Measurements from ENCODE around the gene TBCCD1.
A peak's percentile ranks its signal among the peaks of the same experiment; 100 is the strongest.
"Not testable (repeated sequence)": the region's sequence is repeated elsewhere in the genome, so short reads cannot be mapped to it uniquely, and the experiment has no call there.

TBCCD1 gene

GRCh38 chr3:186592682-186593081, 25.5 kb upstream of the TBCCD1 start:
- DNase-seq (ENCODE audit: insufficient read length) (no peak), FAIRE-seq (no peak)
- TF ChIP-seq TAF1 (IDR thresholded peaks at IDR 0.05; ENCODE audit: borderline replicate concordance, low read depth, low read length), result no peak
- no peak for TF ChIP-seq POLR2A (IDR thresholded peaks at IDR 0.05; ENCODE audit: low read depth, low read length)
- TF ChIP-seq POLR2AphosphoS5 (IDR thresholded peaks at IDR 0.05; ENCODE audit: low read depth, low read length), result no peak

GRCh38 chr3:186590580-186591295, 23.6 kb upstream of the TBCCD1 start:
- DNase-seq (ENCODE audit: insufficient read length), result no peak
- no peak for TF ChIP-seq TAF1 (IDR thresholded peaks at IDR 0.05; ENCODE audit: borderline replicate concordance, low read depth, low read length)
- TF ChIP-seq POLR2A (IDR thresholded peaks at IDR 0.05; ENCODE audit: low read depth, low read length), result no peak
- TF ChIP-seq POLR2AphosphoS5 (IDR thresholded peaks at IDR 0.05; ENCODE audit: low read depth, low read length), result no peak
- no peak for FAIRE-seq

- TF ChIP-seq POLR2AphosphoS5 (IDR thresholded peaks at IDR 0.05; ENCODE audit: low read depth, low read length), result no peak
- TF ChIP-seq POLR2A (IDR thresholded peaks at IDR 0.05; ENCODE audit: low read depth, low read length), result no peak
- no peak for TF ChIP-seq TAF1 (IDR thresholded peaks at IDR 0.05; ENCODE audit: borderline replicate concordance, low read depth, low read length)
- DNase-seq (ENCODE audit: insufficient read length) (no peak), FAIRE-seq (no peak)
Observed at GRCh38 chr3:186589856-186590579, 22.9 kb upstream of the TBCCD1 start.

GRCh38 chr3:186589121-186589520, 22.0 kb upstream of the TBCCD1 start:
- TF ChIP-seq POLR2AphosphoS5 (IDR thresholded peaks at IDR 0.05; ENCODE audit: low read depth, low read length), result no peak
- TF ChIP-seq POLR2A (IDR thresholded peaks at IDR 0.05; ENCODE audit: low read depth, low read length), result no peak
- no peak for TF ChIP-seq TAF1 (IDR thresholded peaks at IDR 0.05; ENCODE audit: borderline replicate concordance, low read depth, low read length)
- DNase-seq (ENCODE audit: insufficient read length), result no peak
- peak; percentile 44 for FAIRE-seq

DNA sequence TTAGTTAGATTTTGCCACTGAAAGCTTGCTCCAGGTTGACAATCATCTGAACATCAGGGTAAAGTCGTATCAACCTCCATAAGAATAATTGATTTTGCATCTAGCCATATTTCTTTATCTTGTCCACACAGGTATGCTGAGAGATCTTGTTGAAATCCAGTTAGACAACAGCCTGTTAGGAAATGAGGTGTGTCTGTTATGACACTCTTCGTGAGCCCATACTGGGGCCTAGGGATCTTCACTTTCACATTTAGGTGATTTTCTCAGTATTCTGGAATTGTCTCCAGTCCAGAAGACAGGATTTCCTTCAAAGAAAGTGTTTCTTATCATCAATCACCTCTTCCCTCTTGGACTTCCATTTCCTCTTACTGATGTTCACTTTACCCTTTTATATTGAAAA, 21.5 kb upstream of the TBCCD1 start:
- FAIRE-seq (no peak), DNase-seq (ENCODE audit: insufficient read length) (no peak)
- no peak for TF ChIP-seq POLR2AphosphoS5 (IDR thresholded peaks at IDR 0.05; ENCODE audit: low read depth, low read length)
- TF ChIP-seq POLR2A (IDR thresholded peaks at IDR 0.05; ENCODE audit: low read depth, low read length), result no peak

- DNase-seq (ENCODE audit: insufficient read length) (no peak), FAIRE-seq (no peak)
- TF ChIP-seq TAF1 (IDR thresholded peaks at IDR 0.05; ENCODE audit: borderline replicate concordance, low read depth, low read length) (no peak), POLR2A (IDR thresholded peaks at IDR 0.05; ENCODE audit: low read depth, low read length) (no peak), POLR2AphosphoS5 (IDR thresholded peaks at IDR 0.05; ENCODE audit: low read depth, low read length) (no peak)
Observed at GRCh38 chr3:186587183-186587582, 20.0 kb upstream of the TBCCD1 start.

GRCh38 chr3:186586245-186586644, 19.1 kb upstream of the TBCCD1 start:
- not testable (repeated sequence) for FAIRE-seq; DNase-seq (ENCODE audit: insufficient read length)

- DNase-seq (ENCODE audit: insufficient read length) (no peak), FAIRE-seq (no peak)
- TF ChIP-seq TAF1 (IDR thresholded peaks at IDR 0.05; ENCODE audit: borderline replicate concordance, low read depth, low read length), result no peak
- no peak for TF ChIP-seq POLR2A (IDR thresholded peaks at IDR 0.05; ENCODE audit: low read depth, low read length)
- TF ChIP-seq POLR2AphosphoS5 (IDR thresholded peaks at IDR 0.05; ENCODE audit: low read depth, low read length), result no peak
Observed at GRCh38 chr3:186583831-186584230, 16.7 kb upstream of the TBCCD1 start.

- DNase-seq (ENCODE audit: insufficient read length) (no peak), FAIRE-seq (no peak)
- TF ChIP-seq POLR2AphosphoS5 (IDR thresholded peaks at IDR 0.05; ENCODE audit: low read depth, low read length), result no peak
- TF ChIP-seq POLR2A (IDR thresholded peaks at IDR 0.05; ENCODE audit: low read depth, low read length), result no peak
- TF ChIP-seq TAF1 (IDR thresholded peaks at IDR 0.05; ENCODE audit: borderline replicate concordance, low read depth, low read length), result no peak
Observed at GRCh38 chr3:186582541-186582940, 15.4 kb upstream of the TBCCD1 start.

DNA sequence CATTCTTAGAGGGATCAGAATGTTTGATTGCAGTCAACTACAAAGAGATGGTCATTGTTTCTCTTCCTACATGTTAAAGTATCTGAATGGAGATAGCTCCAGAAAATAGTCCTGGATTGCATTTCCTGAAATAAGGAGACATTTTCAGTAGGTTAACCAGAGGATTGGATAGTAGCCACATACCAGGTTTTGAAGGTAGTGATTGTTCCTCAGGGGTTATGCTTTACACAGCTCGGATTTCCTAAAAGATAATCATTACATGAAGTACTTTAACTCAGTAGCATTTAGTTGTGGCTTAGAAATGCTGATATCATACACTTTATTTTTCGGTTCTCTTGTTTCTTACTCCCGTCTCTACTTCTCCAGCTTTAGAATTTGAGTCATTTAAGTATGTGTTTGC, 13.6 kb upstream of the TBCCD1 start:
- FAIRE-seq (no peak), DNase-seq (ENCODE audit: insufficient read length) (no peak)
- no peak for TF ChIP-seq POLR2A (IDR thresholded peaks at IDR 0.05; ENCODE audit: low read depth, low read length)
- no peak for TF ChIP-seq POLR2AphosphoS5 (IDR thresholded peaks at IDR 0.05; ENCODE audit: low read depth, low read length)
- TF ChIP-seq TAF1 (IDR thresholded peaks at IDR 0.05; ENCODE audit: borderline replicate concordance, low read depth, low read length), result no peak

DNA sequence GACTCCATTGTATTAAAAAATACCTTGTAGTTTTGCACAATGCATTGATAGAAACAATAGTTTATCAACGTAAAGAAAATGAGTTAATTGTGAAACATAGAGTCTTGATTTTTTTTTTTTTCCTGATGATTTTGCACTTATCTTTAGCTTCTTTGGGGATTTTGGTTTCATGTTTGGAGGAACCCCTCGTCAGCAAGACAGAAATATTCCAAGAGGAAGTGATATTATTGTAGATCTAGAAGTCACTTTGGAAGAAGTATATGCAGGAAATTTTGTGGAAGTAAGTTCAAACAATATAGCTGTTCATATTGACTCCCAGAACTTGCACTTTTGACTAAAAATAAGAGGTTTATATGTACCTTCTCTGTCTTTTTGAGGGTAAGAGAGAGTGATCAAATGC, 10.4 kb upstream of the TBCCD1 start:
- no peak for FAIRE-seq
- DNase-seq (ENCODE audit: insufficient read length), result no peak
- TF ChIP-seq TAF1 (IDR thresholded peaks at IDR 0.05; ENCODE audit: borderline replicate concordance, low read depth, low read length), result no peak
- TF ChIP-seq POLR2A (IDR thresholded peaks at IDR 0.05; ENCODE audit: low read depth, low read length), result no peak
- no peak for TF ChIP-seq POLR2AphosphoS5 (IDR thresholded peaks at IDR 0.05; ENCODE audit: low read depth, low read length)

DNA sequence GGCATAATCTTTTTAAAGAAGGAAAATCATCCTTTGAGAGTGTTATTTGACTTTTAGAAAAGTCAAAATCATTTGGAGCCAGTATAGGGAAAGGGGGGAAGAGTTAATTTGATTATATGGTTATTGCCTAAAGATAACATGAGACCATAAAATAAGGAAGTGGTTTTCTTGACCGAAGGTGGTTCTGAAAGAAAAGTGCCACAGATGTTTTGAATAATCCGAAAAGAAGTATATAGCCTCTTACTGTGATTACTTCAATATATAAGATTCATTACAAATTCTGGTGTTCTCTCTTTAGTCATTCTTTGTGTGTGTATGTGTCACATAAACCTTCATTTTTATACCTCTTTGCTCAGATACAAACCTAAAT, 4.5 kb upstream of the TBCCD1 start:
- TF ChIP-seq POLR2AphosphoS5 (IDR thresholded peaks at IDR 0.05; ENCODE audit: low read depth, low read length), result no peak
- no peak for TF ChIP-seq TAF1 (IDR thresholded peaks at IDR 0.05; ENCODE audit: borderline replicate concordance, low read depth, low read length)
- TF ChIP-seq POLR2A (IDR thresholded peaks at IDR 0.05; ENCODE audit: low read depth, low read length), result no peak
- FAIRE-seq (no peak), DNase-seq (ENCODE audit: insufficient read length) (no peak)

Data from GM12892 (cell line).